Retina (tissue), 1 donor: ENCODE data around the gene YPEL1.
"Not testable (repeated sequence)": the region's sequence is repeated elsewhere in the genome, so short reads cannot be mapped to it uniquely, and the experiment has no call there.

Source experiments
- DNase-seq: peaks from one replicate; pipeline ENCODE4 v3.0.0-alpha.2; 2016

Gene YPEL1

DNA sequence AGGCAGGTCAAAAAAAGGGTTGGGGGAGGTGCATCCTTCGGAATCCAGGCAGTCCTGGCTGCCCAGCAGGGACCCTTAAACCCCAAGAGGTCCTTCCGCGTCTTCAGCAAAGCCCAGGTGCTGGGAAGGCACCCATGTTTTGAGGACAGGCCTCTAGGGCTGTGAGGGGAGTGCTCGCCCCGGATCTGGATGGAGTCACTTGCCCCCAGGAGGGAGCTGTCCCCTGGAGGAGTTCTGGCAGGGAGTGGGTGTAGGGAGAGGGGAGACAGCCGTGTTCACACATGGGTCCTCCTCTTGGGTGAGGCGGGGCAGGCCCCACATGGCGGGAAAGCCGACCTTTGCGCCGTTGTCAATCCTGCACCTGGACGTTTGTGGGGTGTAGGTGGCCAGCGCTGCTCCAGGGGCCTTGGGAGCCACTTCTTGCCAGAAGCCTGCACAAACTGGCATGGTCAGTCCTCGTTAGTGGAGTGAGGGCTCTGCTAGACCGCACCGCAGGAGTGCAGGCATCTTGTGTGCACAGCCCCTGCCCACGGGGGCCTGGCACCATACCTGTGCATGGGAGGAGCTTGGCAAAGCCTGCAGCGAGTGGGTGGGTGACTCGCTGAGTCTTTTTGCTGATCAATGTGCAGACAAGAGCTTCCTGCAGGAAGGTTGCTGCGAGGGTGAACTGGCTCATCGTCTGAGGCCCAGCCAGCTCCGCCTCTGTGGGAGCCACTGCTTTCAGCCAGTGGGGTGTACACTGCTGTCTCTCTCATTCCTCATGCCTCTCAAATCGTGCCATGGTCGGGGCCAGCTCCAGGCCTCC lies 53.8 kb downstream of the YPEL1 start:
- no peak for DNase-seq

DNA sequence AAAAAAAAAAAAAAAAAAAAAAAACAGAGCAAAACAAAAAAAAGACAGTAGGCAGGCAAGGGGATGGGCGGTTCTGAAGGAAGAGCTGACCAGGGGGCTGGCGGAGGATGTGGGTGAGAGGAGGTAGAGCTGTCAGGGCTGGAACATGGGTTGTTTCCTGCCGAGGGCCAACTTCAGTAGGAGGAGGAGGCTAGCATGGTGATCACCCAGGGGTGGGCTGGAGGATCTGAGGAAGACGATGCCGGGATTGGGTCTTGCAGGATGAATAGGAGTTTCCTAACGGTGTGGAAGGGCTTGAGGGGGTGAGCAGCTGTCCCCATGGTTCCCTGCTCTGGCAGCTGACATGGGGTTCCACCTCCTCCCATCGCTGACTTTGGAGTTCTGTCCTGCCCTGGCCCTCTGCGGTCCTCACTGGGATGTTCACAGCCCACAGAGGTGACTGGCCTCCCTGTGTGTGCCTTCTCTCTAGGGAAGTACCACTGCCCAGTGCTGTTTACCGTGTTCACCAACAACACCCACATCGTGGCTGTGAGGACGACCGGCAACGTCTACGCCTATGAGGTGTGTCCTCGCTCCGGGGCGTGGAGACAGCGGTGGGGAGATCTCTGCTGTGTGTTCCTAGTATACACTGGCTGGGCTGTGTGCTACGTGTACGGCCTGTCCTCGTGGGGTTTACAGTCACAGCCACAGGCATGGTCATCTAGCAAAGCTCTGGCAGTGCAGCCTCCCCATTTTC lies 54.6 kb downstream of the YPEL1 start:
- DNase-seq = no peak

DNA sequence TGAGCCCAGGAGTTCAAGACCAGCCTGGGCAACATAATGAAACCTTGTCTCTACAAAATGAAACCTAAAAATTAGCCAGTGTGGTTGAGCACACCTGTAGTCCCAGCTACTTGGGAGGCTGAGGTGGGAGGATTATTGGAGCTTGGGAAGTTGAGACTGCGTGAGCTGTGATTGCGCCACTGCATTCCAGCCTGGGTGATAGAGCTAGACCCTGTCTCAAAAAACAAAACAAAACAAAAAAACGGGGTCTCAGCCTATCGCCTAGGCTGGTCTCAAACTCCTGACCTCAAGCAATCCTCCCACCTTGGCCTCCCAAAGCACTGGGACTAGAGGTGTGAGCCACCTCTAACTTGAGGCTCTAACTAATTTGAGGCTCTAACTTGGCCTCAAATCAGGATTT lies 56.2 kb downstream of the YPEL1 start:
- DNase-seq = no peak

DNA sequence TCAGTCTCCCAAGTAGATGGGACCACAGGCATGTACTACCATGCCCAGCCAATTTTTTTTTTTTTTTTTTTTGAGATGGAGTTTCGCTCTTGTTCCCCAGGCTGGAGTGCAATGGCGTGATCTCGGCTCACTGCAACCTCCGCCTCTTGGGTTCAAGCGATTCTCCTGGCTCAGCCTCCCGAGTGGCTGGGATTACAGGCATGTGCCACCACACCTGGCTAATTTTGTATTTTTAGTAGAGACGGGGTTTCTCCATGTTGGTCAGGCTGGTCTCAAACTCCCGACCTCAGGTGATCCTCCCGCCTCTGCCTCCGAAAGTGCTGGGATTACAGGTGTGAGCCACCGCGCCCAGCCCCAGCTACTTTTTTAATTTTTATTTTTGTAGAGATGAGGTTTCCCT lies 56.8 kb downstream of the YPEL1 start:
- DNase-seq = not testable (repeated sequence)

DNA sequence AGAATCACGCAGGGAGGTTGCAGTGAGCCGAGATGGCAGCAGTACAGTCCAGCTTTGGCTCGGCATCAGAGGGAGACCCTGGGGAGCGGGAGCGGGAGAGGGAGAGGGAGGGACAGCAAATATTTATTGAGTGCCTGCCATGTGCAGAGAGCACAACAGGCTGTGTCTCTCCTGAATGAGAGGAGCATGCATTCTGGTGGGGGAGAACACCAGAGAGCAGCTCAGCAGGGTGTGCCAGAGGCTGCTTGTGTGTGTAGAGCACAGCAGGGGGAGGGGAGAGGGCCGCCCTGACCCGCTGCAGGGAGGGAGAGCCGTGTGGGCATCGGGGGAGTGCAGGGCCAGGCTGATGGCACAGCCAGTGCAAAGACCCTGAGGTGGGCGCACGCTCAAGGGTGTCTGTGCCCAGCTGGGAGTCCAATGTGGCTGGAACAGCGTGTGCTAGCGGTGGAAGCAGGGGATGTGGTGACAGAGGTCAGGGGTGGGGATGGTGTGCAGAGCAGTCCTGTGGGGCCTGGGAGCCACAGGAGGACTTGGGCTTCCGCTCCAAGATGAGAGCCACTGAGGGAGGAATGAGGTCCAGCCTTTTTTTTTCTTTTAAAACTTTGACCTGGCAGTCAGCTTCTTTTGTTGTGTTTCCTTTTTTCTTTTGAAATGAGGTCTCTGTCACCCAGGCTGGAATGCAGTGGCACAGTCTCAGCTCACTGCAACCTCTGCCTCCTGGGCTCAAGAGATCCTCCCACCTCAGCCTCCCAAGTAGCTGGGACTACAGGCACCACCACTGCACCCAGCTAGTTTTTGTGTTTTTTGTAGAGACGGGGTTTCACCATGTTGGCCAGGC lies 57.8 kb downstream of the YPEL1 start:
- no peak for DNase-seq

DNA sequence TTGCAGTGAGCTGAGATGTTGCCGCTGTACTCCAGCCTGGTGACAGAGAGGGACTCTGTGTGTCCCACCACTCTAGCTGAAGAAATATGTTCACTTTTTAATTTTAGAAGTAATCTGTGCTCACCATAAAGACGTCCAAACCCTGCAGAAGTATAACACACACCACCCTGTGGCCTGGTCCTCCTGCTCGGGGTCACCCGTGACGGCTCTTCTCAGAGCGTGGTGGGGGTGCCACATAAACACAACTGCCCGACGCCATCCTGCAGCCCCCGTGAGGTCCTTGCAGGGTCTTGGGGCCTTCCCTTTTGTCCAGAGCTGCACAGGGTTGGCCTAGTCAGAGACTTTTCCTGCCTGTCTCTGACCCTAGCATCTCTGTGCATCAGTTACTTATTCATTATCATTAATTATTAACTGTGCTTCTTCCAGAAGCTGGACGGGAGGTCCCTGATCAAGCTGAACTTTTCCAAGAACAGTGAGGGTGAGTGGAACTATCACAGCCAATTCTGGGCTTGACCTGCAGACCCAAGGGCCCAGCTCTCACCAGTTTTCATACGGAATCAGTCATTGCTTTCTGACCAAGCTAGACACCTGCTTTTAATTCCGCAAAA lies 60.9 kb downstream of the YPEL1 start:
- no peak for DNase-seq

DNA sequence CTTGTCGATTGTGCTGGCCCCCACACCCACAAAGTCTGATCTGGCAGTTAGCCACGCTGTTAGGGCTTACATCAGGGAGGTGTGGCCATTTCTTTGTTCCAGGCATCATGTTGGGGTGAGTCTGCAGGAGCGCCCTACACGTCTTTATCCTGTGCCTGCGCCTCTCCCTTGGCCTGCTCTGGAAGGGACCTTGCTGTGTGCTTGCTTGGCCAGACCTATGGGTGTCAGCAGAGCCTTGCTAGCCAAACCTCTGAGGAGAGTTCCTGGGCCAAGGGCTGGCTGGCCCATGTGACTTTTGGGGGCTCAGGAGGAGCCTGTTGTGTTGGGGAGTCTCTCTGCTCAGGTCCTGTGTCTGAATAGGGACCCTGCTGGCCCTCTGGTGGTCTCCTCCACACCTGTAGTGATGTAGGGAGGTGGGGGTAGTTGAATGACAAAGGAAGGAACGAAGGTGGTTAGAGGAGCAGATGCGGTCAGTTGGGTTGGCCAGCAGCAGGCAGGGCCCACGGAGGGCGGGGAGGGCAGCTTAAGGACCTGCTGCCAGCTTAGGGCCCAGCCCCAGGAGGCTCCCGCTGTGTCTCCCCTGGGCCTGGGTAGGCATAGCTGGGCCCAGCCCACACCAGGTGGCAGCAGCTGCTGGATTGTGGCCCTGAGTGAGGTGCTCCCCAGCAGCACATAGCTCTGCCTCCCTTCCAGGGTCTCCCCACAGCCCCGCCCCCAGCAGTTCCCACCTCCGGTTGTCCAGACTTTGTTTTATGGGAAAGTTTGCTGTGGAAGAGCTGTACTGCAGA lies 61.9 kb downstream of the YPEL1 start:
- DNase-seq = no peak

DNA sequence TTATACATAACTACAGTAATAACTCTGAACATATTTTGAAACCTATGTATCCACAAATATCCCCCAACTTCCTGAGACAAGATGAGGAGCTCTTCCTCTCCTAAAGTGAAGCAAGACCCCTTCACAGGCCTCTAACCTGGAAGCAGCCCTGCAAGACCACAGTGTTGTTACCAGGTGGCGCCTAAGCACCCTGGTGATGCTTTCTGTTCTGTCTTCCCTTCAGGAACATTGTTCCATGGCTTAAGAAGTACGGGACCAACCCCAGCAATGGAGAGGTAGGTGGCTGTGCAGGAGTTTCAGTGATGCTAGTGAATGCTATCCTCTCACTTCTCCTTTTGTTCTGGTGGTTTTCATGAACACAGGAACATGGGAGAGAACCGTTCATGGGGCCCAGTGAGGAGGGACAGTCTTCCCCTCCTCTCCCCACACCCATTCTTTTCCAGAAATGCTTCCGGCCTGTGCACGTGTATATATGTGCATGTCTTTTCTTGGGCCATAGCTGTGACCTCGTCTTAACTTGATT lies 63.4 kb downstream of the YPEL1 start:
- DNase-seq = no peak

DNA sequence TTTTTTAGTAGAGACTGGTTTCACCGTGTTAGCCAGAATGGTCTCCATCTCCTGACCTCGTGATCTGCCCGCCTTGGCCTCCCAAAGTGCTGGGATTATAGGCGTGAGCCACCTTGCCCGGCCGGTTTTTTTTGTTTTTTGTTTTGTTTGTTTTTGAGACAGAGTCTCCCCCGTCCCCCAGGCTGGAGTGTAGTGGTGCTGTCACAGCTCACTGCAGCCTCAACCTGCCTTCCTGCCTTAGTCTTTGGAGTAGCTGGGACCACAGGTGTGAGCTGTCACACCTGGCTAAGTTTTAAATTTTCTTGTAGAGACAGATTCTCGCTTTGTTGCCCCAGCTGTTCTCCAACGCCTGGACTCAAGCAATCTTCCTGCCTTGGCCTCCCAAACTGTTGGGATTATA lies 66.6 kb downstream of the YPEL1 start:
- DNase-seq = no peak

DNA sequence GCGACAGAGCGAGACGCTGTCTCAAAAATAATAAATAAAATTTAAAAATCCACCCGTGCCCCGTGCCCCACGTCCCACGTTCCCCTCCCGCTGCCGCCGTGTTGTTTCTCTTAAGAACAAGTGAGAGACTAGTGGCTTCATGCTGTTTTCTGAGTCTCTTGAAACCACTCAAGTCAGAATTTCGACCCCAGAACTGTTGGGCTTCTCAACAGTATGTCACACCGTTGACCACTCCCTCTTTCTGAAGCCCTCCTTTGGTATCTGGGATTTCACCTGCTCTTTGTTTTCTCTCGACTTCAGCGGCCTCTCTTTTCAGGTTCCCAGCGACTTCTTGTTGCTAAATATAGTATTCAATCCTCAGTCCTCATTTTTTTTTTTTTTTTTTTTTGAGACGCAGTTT lies 68.8 kb downstream of the YPEL1 start:
- no peak for DNase-seq

DNA sequence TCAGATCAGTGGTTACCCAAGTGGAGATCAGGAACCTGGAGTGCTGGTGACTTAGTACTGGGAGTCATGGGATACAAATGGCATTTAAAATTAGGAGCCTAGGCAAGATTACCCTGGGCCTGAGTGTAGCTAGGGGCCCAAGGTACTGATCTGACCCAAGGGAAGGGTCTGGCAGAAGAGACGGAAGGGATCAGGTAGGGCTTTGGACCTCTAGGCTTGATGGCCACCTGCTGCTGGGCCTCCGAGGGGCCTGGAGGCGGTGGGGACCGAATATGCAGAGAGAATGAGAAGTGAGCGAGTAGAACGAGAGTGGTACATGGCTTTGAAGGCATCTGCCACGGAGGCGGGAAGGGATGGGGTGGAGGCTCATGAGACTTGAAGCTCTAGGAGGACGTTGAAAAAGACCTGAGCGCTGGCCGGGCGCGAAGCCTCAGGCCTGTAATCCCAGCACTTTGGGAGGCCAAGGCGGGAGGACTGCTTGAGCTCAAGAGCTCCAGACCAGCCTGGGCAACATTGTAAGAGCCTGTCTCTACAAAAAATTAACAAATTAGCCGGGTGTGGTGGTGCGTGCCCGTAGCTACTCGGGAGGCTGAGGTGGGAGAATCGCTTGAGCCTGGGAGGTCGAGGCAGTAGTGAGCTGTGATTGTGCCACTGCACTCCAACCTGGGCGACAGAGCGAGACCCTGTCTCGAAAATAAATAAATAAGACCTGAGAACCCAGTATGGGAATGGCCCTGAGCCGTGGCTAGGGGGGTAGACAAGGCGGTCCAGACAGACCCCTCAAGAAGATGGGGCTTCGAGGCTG lies 70.3 kb downstream of the YPEL1 start:
- no peak for DNase-seq

DNA sequence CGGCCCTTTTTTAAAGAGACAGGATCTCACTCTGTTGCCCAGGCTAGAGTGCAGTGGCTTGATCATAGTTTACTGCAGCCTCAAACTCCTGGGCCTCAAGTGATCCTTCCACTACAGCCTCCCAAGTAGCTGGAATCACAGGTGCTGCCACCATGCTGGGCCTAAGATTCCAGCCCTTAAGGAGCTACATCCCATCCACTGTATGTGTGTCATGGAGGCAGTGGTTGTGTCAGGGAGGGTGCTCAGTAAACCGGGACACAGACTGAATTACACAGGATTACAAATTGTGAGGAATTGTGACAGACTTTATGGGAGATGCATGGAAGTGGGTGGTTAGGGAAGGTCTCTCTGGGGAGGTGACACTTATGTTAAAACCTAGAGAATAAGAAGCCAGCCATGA lies 71.9 kb downstream of the YPEL1 start:
- DNase-seq = no peak

DNA sequence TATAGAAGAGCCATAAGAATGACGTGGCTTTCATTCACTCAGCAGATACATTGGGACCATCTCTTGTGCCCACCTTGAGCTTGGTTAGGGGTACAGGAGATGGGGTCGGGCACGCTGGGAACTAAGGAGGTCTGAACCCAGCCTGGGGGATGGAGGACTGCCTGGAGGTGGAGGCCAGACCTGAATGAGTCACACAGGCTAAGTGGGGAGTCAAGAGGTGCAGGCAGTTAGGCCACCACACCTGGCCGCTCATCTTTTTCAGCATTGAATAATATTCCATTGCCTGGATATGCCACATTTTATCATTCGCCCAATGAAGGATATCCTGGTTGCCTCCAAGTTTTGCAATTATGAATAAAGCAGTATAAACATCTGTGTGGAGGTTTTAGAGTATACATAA lies 73.6 kb downstream of the YPEL1 start:
- no peak for DNase-seq

DNA sequence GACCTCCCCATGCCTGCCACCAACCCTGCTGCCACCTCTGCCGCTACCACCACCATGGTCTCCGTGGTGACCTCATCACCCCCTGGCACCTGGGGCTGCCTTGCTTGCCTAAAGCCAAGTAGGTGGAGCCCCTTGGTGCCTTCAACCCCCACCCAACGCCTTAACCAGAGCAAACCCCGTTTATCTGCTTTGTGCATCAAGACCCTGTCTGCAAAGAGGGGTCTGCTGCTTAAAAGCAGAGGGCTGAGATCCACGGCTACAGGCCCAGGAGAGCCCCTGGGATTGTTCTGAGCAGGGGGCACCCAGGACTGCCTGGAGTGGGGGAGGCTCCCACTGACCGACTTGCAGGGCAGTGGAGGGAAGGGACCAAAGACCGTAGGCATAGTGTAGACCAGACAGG lies 74.7 kb downstream of the YPEL1 start:
- DNase-seq = no peak

DNA sequence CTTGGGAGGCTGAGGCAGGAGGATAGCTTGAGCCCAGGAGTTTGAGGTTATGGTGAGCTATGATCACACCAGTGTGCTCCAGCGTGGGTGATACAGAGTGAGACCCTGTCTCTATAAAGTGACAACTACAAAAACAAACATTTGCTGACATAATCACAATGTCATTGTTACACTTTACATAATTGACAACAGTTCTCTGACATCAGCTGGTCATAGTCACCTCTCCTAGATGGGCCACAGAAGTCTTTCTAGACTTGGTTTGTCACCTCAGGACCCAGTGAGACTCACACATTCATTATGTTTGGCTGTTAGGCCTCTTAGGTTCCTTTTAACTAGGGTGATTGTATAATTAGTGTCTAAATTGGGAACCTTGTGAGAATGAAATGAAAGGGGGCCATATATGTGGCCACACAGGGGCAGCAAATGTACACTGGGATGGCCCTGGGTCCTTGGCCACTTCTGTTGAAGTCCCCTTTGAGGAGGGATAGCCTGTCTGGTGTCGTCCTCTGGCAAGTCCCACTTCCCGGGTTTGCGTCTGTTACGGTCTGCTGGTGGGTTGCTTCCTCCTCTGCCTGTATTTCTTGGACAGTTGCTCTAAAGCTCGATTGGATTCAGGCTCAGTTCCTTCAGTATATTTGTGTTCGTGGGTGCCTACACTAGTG lies 75.6 kb downstream of the YPEL1 start:
- no peak for DNase-seq

DNA sequence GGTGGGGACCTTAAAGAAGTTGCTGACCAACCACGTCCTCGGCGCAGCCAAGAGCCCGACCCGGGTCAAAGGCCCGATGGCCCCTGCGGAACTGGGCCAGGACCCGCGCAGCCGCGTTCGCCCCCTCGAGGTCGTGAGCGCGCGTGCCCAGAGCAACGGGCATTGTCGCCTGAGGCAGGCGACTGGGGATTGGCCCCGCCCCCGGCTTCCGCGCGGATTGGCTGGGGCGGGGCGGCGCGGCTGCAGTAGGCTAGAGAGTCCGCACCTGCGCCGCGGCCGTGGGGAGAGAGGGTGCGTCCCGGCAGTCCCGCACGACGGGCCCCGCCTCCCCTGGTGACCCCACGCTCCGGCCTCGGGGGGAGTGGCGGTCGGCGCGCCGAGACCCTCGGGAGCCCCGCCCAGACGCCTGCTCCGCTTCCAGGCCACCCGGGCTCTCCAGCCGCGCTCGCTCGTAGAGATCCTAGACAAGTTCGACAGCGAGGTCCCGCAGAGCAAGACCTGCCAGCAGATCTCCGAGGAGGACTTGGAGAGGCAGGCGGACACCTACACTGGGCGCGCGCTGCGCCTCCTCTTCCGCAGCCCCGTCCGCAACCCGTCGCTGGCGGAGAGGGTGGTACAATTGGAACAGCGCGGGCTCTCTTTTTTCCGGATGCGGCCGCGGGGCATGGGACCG lies 78.1 kb downstream of the YPEL1 start:
- peak; percentile 94 for DNase-seq

DNA sequence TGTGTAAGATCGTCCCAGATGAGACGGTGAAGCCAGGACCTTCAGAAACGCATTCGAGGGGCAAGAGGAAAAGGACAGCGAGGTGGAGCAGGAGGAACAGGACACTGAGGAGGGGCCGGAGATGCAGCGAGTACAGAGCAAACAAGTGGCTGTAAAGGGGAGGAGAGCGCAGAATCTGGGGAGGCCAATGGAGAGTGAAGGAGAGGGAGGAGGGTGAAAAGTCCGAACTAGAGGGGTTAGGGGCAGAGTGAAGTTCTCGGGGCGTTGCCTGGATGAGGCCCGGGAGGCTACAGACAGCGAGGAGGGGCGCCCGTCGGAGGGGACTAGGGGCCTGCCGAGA lies 78.6 kb downstream of the YPEL1 start:
- no peak for DNase-seq

DNA sequence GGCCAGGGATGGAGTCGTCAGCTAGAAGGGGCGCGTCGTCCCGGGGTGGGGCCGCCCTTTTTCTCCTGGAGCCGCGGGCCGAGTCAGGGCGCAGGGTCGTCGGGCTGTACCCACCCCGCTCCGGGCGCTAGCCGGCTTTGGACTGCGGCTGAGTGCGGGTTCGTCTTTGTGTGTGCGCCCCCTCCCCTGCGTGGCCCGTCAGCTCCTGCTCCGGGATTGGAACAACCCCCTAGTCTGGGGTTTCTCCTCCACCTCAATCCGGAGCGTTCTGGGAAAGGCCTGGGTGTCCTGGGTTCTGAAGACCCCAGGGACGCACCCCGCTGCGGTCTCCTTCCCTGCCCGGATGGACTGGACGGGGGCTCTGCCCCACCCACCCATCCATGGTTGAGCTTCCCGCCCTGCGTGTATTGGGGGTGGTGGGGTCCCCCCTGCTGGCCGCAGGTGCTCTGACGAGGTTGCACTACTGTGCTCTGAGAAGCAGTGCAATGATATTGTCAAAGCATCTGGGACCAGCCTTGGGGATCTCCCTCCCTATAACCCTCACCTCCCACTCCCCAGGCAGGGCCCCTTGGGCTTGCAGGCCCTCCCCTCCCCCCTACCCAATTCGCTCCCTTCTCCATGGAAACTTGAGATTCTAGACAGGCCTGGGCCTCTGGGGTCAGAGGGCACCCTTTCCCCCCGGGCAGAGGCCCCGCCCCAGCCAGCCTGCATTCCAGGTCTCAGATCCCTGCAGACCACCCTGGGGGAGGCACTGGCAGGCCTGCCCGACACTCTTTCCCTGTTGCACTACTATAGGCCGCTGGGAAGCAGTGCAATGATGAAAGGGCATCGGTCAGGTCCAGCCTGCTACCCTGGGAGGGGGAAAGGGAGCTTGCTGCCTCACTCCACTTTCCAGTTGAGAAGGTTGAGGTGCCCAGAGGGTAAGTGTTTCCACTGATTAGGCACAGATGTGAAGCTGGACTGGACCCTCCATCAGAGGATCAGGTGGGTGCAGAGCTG lies 82.7 kb downstream of the YPEL1 start:
- DNase-seq = peak; percentile 64

DNA sequence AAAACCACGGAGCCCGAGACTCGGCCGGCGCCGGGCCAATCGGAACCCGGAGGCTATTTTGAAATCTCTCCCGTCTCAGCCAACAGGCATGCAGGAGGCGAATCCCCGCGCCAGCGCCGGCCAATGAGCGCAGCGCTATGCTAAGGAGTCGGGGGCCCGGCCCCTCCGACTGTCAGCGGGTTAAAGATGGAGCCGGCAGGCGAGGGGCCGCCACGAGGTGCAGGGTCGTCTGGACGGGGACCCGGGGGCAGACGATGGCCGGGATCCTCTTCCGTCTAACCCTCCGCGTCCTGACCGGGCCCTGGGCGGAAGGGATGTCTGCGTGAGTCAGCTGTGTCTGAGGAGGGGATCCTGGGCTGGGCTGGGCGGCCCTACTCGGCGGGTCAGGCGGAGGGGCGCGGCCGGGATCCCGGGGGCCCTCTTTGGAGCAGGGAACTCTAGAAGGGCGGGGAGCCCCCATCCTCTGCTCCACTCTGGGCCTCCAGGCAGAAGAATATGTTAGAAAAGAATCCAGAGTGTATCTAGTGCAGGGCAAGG lies 83.5 kb downstream of the YPEL1 start:
- DNase-seq = peak; percentile 94
